IPS-NIHi7 (cell line): ENCODE data around the gene RALGPS2.

Experiments used
- DNase-seq: peaks from one replicate; pipeline ENCODE4 v3.0.0; 2012; ENCODE audit warnings: mixed read lengths; ENCODE audit errors: extremely low spot score

RALGPS2 gene

DNA sequence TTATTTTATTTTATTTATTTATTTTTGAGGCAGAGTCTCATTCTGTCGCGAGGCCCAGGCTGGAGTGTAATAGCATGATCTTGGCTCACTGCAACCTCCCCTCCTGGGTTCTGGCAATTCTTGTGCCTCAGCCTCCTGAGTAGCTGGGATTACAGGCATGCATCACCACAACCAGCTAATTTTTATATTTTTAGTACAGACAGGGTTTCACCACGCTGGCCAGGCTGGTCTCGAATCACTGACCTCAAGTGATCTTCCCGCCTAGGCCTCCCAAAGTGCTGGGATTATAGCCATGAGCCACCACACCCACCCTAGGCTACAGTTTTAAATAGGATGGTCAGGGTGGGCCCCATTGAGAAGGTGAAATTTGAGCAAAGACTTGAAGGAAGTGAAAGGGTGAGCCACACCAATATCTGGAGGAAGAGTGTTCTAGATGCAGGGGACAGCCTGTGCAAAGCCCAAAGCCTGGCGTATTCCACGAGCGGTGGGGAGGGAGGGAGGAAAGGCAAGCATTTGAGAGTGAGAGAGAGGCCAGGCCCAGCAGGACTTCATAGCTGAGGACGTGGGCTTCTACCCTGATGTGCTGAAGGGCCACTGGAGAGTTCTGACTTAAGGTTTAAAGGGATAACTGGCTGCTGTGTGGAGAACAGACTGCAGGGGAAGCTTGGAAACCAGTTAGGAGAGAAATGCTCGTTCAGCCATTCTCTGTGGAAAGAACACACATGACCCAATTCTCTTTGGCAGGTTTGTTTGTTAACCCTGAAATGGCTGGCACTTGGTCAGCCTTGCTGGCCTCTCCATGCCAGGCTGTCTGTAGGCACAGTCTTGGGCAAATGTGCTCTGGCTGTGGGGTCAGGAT lies 238.0 kb downstream of the RALGPS2 start:
- DNase-seq = no peak

DNA sequence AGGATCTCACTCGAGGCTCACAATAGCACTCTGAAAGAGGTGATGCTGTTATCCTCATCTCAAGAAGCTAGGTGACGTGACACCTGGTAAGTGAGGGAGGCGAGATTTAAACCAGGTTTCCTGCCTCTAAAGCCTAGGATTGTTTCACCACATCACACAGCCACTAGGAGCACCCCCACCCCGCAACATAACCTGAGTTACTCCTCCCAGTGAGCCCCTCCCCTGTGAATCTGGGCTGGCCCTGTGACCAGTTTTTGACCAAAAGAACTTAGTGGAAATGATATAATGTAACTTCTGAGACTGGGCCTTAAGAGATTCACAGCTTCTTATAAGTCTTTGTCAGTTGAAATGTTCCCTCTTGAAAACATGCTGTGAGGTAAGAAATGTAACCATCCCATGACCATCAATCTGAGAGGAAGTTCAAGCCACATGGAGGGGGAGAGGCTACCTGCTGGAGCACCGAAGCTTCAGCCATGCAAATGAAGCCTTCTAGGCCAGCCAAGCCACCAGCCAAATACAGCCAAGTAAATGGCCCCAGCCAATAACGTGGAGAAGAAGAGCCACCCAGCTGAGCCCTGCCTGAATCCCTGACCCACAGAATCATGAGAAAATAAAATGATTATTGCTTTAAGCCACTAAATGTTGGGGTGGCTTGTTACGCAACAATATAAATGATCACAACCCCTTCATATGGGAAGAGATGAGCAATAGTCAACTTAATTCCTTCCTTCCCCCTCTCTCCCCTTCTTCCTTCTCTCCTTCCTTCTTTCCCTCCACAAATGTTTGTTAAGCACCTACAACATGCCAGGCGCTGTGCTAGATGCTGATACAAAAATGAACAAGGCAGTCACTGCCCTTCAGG lies 239.7 kb downstream of the RALGPS2 start:
- no peak for DNase-seq

DNA sequence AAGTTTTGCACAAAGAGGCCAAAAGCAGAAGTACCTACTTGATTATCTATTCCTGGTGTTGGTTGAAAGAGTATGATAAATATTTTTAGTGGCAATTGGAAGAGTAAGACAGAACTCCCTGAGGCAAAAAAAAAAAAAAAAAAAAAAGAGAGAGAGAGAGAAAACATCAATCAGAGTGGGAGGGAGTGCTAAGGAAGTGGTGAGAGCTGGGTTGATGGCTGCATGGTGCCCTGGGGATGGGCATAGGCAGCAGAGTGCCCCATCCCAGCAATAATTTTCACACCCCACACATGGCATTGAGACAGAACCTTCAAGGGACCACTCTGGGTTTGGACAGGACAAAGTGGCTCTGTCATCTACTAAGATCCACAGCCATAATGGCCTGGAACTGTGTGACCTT lies 241.3 kb downstream of the RALGPS2 start:
- no peak for DNase-seq

DNA sequence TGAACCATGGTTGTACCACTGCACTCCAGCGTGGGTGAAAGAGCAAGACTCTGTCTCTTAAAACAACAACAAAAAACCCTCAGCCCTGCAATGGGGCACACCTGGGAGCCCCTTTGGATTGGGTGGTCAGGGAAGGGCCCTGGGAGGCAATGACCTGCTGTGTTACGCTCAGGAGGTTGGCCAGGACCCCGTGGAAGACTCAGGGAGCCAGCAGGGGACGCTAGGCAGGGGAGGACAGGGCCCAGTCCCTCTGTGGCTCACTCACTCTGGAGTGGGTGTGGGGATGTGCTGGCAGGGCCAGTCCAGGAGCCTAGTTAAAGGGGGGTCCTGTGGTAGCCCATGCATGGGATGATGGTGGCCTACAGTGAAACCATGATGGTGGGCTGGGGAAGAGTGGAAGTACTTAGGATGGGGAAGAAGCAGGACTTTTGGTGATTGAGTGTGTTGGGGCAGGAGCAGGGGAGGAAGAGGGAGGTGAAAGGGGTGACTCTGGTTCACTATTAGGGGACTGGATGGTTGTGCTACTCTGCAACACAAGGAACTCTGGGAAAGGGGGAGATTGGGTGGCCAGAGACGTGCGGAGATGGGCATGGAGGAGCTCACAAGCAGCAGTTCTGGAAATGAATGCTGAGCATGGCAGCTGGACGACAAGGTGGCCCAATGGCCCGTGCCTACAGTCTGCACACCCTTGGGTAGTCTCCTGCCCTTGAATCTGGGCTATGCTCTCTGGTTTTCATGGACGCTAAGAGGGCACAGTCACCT lies 244.4 kb downstream of the RALGPS2 start:
- no peak for DNase-seq

DNA sequence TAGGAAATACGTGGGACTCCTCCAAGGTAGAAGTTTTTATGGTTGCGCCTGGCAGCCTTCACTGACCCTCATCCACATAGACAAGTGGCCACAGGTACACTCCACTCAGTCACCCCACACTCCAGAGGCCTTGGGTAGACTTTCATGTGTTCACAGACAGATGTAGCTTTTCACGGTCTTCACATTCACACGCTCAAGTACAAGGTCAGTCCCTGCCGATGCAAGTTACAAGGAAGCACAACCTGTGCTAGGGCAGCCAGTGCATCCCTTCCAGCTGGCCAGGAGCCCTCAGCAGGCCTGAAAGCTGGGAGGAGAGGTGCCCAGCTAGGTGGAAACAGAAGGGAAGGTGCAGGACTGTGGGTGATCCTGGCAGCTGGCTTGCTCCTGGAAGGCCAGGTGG lies 245.1 kb downstream of the RALGPS2 start:
- DNase-seq = no peak
